ENCODE results near the gene RBMS2.
"Not testable (repeated sequence)": the region's sequence is repeated elsewhere in the genome, so short reads cannot be mapped to it uniquely, and the experiment has no call there.

DNA sequence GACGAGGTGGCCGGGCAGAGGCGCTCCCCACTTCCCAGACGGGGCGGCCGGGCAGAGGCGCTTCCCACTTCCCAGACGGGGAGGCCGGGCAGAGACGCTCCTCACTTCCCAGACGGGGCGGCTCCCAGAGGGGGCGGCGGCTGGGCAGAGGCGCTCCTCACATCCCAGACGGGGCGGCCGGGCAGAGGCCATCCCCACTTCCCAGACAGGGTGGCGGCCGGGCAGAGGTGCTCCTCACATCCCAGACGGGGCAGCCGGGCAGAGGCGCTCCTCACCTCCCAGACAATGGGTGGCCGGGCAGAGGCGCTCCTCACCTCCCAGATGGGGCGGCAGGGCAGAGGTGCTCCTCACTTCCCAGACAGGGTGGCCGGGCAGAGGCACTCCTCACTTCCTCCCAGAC is 27.1 kb upstream of the RBMS2 start:
- TF ChIP-seq, protein P1, sequence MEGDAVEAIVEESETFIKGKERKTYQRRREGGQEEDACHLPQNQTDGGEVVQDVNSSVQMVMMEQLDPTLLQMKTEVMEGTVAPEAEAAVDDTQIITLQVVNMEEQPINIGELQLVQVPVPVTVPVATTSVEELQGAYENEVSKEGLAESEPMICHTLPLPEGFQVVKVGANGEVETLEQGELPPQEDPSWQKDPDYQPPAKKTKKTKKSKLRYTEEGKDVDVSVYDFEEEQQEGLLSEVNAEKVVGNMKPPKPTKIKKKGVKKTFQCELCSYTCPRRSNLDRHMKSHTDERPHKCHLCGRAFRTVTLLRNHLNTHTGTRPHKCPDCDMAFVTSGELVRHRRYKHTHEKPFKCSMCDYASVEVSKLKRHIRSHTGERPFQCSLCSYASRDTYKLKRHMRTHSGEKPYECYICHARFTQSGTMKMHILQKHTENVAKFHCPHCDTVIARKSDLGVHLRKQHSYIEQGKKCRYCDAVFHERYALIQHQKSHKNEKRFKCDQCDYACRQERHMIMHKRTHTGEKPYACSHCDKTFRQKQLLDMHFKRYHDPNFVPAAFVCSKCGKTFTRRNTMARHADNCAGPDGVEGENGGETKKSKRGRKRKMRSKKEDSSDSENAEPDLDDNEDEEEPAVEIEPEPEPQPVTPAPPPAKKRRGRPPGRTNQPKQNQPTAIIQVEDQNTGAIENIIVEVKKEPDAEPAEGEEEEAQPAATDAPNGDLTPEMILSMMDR (IDR thresholded peaks at IDR 0.05) = not testable (repeated sequence)
- not testable (repeated sequence) for TF ChIP-seq POLR2A (IDR thresholded peaks at IDR 0.05)
